Prostate gland (tissue), 2 donors: ENCODE measurements around the gene HSD17B1. TPM values are rescaled to one million over a fixed set of nuclear protein-coding genes. Genes with fewer than 3 reads are reported as not detected.

ENCODE experiments used
- DNase-seq: peaks from one replicate; pipeline ENCODE4 v3.0.0-alpha.2; 2019; ENCODE audit warnings: low spot score
- H3K27ac ChIP-seq, 2 donors: fragments of 200-600 bp; sonication (generic); 2 replicates each; pipeline ENCODE4 v1.5.1; 2017 to 2019
- H3K27me3 ChIP-seq: fragments of 200-600 bp; sonication (generic); replicated peaks from 2 replicates; pipeline ENCODE4 v1.5.1; 2019; ENCODE audit not compliant: insufficient read depth
- H3K36me3 ChIP-seq, 2 donors: fragments of 200-600 bp; sonication (generic); 1 replicate in 1 of 2; 2 replicates in 1 of 2; pipeline versions ENCODE4 v1.5.1 to v1.8.1; 2017 to 2019
- H3K4me1 ChIP-seq: fragments of 200-600 bp; sonication (generic); replicated peaks from 2 replicates; pipeline ENCODE4 v1.5.1; 2019
- H3K4me3 ChIP-seq, 2 donors: fragments of 200-600 bp; sonication (generic); 2 replicates each; pipeline ENCODE4 v1.5.1; 2017 to 2019
- H3K9me3 ChIP-seq: fragments of 200-600 bp; sonication (generic); 2 replicates; pipeline ENCODE4 v1.5.1; 2017
- CTCF ChIP-seq, 4 experiments: fragments of 200-600 bp in 2 of 4; fragments of 450-650 bp in 2 of 4; sonication (generic) in 2 of 4; IDR thresholded peaks; 1 replicate in 3 of 4; 2 replicates in 1 of 4; pipeline ENCODE4 v1.5.1; 2016 to 2019; ENCODE audit warnings: antibody characterized with exemption in 4 of 4, mild to moderate bottlenecking in 2 of 4, moderate library complexity in 2 of 4
- POLR2A ChIP-seq: fragments of 450-650 bp; IDR thresholded peaks from one replicate; pipeline ENCODE4 v1.6.1; 2016; ENCODE audit warnings: antibody characterized with exemption, mild to moderate bottlenecking
- POLR2AphosphoS5 ChIP-seq: sonication (generic); formaldehyde crosslinking; IDR thresholded peaks from one replicate; pipeline ENCODE4 v1.6.1; 2017; ENCODE audit warnings: antibody characterized with exemption
- WGBS: methylation state at CpG from one replicate; pipeline ENCODE4 v1.1.5; 2018; 5-methylcytosine and 5-hydroxymethylcytosine counted together
- intact Hi-C: fragments of 100-400 bp; cut with DNase I; formaldehyde crosslinking; loops from one replicate; pipeline ENCODE4 v1.14.2; 2022
- total RNA-seq, 2 donors: library from RNA; depleted of rRNA; stranded (reverse); fragments of >200 nt; gene quantifications; one replicate each; pipeline ENCODE4 v1.1.0, GENCODE V29; 2016

The HSD17B1 gene
- total RNA-seq, 2 donors from 2014 or later: 4.1 to 16.2 TPM

- no peaks in the 10 kb centered on the region for H3K27me3 ChIP-seq
- H3K9me3 ChIP-seq: no peaks in the 10 kb centered on the region
- intact Hi-C loops: no loop called here
- 85% methylated on average over 4 of the region's 4 CpGs for WGBS
- TF ChIP-seq POLR2AphosphoS5: no peak
- peaks cover 7% of the 10 kb centered on the region for H3K4me1 ChIP-seq
- H3K27ac ChIP-seq: no peak overlapping the region
- DNase-seq: no peak
- H3K4me3 ChIP-seq: no peak overlapping the region
- peaks cover 0 to 8% of the 10 kb centered on the region in 2 donors for H3K36me3 ChIP-seq
These were observed 20.4 kb downstream of the HSD17B1 start for GRCh38 chr17:42573095-42573494.

GRCh38 chr17:42574463-42574862 lies 21.7 kb downstream of the HSD17B1 start:
- Histone ChIP-seq H3K9me3 (no peaks in the 10 kb centered on the region), H3K4me1 (peaks cover 7% of the 10 kb centered on the region), H3K27ac (no peak overlapping the region), H3K36me3 (peaks cover 0 to 8% of the 10 kb centered on the region in 2 donors), H3K27me3 (no peaks in the 10 kb centered on the region), H3K4me3 (no peak overlapping the region)
- intact Hi-C loops: no loop called here
- WGBS: 88% methylated on average over 3 of the region's 3 CpGs
- TF ChIP-seq CTCF (IDR thresholded peaks at IDR 0.05) (no peak), POLR2A (no peak), POLR2AphosphoS5 (no peak)
- no peak for DNase-seq

GRCh38 chr17:42577140-42577531 lies 24.4 kb downstream of the HSD17B1 start:
- Histone ChIP-seq H3K27ac (peak overlapping the region; percentile 83 to 86), H3K27me3 (no peaks in the 10 kb centered on the region), H3K36me3 (peaks cover 9 to 15% of the 10 kb centered on the region in 2 donors), H3K9me3 (no peaks in the 10 kb centered on the region), H3K4me1 (peaks cover 7% of the 10 kb centered on the region), H3K4me3 (peak overlapping the region; percentile 54 to 58)
- WGBS: 2% methylated on average over 18 of the region's 18 CpGs
- intact Hi-C loops: no loop called here
- TF ChIP-seq CTCF (IDR thresholded peaks at IDR 0.05) (no peak), POLR2AphosphoS5 (no peak), POLR2A (no peak)
- DNase-seq: no peak

GRCh38 chr17:42577532-42578281 lies 25.0 kb downstream of the HSD17B1 start, which contains the start of gene PSMC3IP:
Gene PSMC3IP, minus strand, starts transcription at chr17:42577729. Its CDS starts 43 bp downstream, at chr17:42577686.
- Histone ChIP-seq H3K4me1 (peaks cover 7% of the 10 kb centered on the region), H3K9me3 (no peaks in the 10 kb centered on the region), H3K27ac (peak within 1 kb of the TSS; percentile 83 to 86), H3K36me3 (peaks cover 14 to 18% of the 10 kb centered on the region in 2 donors), H3K4me3 (peak within 1 kb of the TSS; percentile 54 to 58), H3K27me3 (no peaks in the 10 kb centered on the region)
- intact Hi-C loops: loop anchor here (1.0 kb wide), 1 partner anchor 101 kb away; no protein-coding TSS in a partner anchor
- TF ChIP-seq POLR2AphosphoS5 (peak; percentile 99), POLR2A (peak; percentile 69), CTCF (IDR thresholded peaks at IDR 0.05) (peak in 3 of 4 experiments; percentile 33 to 72 (median 60))
- peak; percentile 95 for DNase-seq
- under 1% methylated on average over 48 of the region's 52 CpGs for WGBS

- DNase-seq: peak; percentile 69
- peak overlapping the region; percentile 54 to 58 for H3K4me3 ChIP-seq
- H3K27ac ChIP-seq: peak overlapping the region; percentile 83 to 86
- no peaks in the 10 kb centered on the region for H3K27me3 ChIP-seq
- intact Hi-C loops: loop anchor here (1.0 kb wide), 1 partner anchor 100 kb away; no protein-coding TSS in a partner anchor
- TF ChIP-seq POLR2AphosphoS5 (peak; percentile 46), POLR2A (no peak), CTCF (IDR thresholded peaks at IDR 0.05) (peak; percentile 53 to 88 (median 74))
- peaks cover 7% of the 10 kb centered on the region for H3K4me1 ChIP-seq
- no peaks in the 10 kb centered on the region for H3K9me3 ChIP-seq
- WGBS: under 1% methylated on average over 20 of the region's 20 CpGs
- peaks cover 14 to 19% of the 10 kb centered on the region in 2 donors for H3K36me3 ChIP-seq
These were observed 25.7 kb downstream of the HSD17B1 start for GRCh38 chr17:42578282-42578869.
